Activated CD4-positive, alpha-beta T cell treated with anti-CD3 and anti-CD28 coated beads for 36 hours (primary cell): ENCODE results near the gene HSPG2. TPM values are rescaled to one million over a fixed set of nuclear protein-coding genes. Genes with fewer than 3 reads are reported as not detected.

Experiments used
- total RNA-seq, 2 experiments: library from RNA; stranded (reverse); gene quantifications; one replicate each; pipeline ENCODE4 v1.2.3, GENCODE V29; 2021

The HSPG2 gene
- total RNA-seq, 2 experiments from 2014 or later, result 19.6 to 20.6 TPM

Other genes with a start within 250 kb of the HSPG2 start
- 10 to 100 TPM; 66.9 to 81.5 TPM for gene USP48, start 154.2 kb downstream of the HSPG2 start, total RNA-seq
- gene LDLRAD2, start 125.0 kb downstream of the HSPG2 start, total RNA-seq, result under 1 TPM in 1 of 2 experiments, not detected in 1; 0.11 TPM
- not detected for gene CELA3B, start 39.7 kb upstream of the HSPG2 start, total RNA-seq
- not detected for gene CELA3A, start 64.3 kb upstream of the HSPG2 start, total RNA-seq
- 100 to 1,000 TPM; 298 to 339 TPM for gene CDC42, start 115.4 kb upstream of the HSPG2 start, total RNA-seq
- not detected for gene WNT4, start 205.8 kb upstream of the HSPG2 start, total RNA-seq